ENCODE data around the gene SRC.

SRC gene

DNA sequence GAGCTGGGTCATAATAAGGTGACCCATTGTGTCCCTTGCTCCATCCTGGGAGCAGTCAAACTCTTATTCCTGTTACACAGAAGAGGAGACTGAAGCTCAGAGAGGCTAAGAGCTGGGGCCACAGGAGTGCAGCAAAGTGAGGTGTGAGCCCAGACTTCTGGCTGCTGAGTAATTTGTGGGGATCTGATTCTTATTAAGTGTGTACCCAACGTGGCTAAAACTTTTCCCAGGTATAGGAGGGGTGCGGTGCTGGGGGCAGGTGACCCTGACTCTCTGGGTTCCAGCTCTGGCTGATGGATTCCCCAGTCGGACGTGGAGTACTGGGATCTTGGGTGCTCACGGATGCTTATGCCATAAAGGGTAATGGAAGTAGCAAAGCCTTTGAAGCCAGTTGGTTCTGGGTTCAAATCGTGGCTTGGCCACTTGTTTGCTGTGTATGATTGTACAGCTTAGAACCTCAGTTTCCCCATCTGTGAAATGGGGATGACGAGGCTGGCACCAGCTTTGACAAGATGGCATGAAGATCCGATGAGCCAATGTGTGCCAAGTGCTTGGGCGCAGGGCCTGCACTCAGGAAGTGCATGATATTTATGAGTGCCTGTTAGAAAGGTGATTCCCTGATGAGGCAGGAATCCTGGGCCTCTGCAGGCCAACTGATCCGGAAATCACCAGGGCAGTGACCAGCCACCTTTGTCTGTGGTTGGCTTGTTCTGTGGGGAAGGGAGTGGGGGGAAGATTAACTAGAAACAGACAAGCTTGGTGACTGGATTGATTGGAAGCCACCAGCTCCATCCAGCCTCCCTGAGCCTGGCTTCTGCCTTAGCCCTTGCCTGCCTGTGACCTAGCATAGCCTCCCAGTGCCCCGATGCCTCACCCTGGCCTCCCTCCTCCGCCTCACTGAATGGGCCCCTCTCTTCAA is 6.0 kb downstream of the SRC start:
- no peak for DNase-seq

DNA sequence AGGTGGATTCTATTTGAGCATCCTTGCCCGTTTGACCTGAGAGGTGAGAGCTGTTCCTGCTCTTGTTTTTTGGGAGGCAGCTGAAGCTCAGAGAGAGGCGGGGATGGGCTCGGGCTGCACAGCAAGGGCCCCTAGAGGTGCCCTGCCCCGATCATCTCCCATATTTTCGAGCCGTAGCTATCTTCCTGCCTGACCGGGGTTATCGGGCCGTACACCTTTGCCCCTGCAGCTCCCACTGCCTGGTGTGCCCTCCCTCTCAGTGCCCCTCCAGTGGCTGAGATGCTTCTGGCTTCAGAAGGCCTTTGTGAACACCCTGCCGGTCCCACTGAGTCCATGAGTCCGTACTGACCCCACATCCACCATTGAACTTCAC is 6.7 kb downstream of the SRC start:
- DNase-seq = no peak

DNA sequence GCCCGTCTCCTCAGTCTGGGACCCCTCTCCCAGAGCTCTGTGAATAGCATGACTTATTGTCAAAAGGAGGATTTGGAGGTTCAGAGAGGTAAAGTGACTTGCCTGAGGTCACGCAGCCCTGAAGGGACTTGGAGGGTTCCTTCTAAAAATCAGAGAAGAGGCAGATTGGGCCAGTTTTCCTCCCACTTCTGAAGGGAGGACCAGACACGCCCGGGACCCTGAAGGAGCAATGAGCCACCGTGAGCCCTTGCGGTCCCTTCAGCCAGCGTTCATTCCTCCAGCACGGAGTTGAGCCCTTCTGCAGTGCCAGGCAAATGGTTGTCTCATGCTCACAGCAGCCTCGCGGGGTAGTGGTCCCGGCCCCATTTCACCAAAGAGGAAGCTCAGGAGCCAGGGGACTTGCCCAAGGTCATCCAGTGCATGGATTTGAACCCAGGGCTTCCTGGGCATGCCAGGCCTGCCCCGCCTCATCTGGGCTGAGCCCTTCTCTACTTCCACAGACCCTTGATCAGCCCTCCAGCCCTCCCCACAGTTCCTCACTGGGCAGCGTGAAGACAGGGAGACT is 7.4 kb downstream of the SRC start:
- DNase-seq = no peak

DNA sequence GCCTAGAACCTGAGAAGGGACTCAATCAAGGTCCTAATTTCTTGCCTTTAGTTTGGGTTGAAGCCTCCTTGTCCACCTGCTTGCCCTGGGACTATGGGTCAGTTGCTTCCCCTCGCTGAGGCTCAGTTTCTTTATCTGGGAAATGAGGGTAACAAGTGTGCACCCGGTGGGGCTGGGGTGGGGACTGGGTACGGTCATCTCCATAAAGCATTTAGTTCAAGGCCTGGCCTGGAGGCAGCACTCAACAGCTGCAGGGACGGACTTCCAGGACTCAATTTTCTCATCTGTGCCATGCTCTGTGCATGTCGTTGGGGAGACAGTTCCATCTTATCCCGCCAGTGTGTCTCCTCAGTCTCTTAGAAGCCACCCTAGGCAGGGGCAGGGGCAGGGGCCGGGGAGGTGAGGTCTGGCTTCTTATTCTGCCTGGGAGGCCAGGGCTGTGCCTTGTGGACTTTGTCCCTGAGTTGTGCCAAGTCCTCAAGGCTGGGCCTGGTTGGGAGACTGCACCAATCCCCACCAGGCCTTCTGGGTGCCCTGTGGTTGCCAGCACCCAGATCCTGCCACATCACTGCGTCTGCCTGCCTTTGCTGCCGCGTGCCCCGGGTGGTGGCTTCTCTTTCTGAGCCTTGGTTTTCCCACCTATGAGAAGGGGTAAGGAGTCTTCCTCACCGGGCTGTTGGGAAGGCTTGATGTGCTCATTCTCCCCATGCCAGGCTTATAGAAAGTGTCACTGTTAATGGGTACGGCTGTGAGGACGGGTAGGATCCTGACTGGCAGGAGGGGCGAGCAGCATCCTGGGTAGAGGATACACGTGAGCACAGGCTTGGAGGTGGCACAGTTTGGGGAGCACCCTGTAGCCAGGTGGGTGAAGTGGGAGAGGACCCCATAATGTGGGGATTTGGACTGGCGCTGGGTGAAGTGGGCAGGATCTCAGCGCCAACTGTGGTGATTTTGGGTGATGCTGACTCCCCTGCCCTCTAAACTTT is 8.6 kb downstream of the SRC start:
- no peak for DNase-seq

DNA sequence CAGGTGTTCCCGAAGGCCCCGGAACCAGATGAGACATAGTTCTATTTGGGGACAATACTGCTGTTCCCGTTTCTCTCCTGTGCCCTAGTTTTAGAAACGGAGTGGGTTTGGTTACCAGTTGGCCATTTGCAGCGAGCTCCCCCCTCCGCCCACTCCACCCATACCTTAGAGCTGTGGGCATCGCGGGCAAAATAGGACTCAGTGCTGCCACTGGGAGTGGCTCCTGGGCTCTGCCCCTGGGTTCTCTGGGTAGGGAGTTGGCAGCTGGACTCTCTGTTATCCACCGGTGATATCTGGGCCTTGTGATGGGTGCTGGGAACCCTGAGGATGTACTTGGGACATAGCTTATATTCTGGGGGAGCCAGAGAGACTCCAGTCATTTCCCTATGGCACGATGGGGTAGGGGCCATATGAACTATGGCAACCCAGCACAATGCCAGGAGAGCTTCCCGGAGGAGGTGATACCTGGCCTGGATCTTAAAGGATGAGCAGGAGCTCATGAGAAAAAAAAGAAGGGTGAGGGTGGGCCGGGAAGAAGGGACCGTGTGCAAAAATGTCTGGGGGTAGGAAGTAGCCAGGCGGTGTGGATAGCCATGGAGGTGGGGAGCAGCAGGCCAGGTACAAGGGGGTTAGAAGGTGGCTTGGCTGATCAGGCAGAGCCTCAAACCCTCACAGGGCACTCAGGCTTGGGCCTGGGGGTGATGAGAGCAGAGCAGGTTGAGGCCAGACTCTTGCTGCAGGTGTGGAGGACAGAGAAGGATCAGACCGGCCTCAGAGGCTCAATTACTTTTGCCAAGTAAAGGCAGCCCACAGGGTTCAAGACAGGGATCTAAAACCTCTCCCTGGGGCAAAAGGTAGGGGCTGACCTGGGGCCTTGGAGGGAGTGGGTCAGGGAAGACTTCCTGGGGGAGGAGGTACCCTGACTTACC is 9.6 kb downstream of the SRC start:
- DNase-seq = no peak

DNA sequence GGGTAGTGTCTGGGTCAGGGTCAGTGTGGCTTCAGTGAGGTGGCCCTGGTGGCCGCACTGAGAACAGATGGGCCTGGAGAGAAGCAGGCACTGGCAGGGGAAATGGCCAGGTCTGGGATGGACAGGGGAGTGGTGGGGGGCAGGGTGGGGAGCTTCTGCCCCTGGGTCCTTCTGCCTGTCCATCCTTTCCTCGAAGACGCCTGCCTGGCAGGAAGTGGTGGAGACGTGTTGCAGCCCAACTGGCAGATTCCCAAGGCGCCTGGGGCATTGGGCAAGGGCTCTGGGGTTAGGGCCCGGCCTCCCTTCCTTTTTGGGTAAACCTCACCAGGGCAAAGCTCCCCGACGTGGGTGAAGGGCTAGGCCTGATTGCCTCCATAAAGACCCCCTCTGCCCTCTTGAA is 10.4 kb downstream of the SRC start:
- DNase-seq = no peak

DNA sequence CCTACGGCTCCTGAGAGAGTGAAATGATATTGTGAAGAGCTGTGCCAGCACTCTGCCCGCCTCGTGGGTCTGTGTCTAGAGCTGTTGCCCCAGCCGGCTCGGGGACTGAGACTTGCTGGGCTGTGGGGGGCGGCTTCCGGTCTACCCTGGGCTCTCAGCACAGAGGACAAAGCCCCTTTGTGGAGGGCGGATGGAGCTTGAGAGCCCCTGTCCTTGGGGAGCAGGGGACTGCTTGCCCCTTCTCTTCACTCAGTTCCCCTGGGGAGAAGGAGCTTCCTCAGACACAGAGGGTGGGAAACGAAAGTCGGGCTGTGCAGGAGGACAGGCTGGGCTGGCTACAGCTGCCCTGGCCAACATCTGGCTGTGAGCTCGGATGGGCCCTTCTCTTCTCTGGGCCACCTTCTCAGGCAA is 11.0 kb downstream of the SRC start:
- no peak for DNase-seq

DNA sequence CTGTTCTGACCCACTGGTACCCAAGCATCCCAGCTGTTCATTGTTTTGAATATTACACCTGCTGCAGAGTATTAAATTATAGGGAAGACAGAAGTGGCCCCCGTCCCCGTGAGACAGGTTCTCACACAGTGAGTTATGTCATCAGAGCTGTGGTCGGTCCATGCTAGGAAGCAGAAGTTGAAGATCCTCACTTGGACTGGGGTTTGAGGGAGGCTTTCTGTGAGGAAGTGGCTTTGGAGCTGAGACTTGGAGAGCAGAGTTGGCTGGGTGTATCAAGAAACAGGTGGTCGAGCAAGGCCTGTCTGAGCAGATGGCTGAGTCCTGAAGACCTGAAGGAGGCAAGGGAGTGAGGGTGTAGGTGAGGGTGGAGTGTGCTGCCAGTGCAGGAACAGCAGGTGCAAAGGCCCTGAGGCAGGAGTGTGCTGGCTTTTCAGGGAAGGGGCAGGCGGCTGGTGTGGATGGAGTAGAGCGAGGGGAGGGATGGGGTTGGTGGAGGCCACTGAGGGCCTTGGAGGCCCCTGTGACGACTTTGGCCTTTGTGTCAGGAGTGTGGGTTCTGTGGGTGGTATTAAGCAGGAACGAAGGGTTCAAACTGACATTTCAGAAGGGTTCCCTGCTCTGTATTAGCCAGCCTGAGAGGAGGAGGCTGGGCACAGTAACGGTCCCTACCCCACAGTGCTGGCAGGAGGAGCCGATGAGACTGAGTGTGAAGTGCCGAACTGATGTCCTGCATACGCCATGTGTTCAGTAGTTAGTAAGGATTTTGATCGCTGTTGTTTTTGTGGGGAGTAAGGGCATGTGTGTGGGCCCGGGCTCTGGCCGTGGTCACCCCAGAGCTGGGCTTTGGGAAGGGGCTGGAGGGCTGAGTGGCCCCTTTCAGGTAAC is 11.8 kb downstream of the SRC start:
- DNase-seq = no peak

DNA sequence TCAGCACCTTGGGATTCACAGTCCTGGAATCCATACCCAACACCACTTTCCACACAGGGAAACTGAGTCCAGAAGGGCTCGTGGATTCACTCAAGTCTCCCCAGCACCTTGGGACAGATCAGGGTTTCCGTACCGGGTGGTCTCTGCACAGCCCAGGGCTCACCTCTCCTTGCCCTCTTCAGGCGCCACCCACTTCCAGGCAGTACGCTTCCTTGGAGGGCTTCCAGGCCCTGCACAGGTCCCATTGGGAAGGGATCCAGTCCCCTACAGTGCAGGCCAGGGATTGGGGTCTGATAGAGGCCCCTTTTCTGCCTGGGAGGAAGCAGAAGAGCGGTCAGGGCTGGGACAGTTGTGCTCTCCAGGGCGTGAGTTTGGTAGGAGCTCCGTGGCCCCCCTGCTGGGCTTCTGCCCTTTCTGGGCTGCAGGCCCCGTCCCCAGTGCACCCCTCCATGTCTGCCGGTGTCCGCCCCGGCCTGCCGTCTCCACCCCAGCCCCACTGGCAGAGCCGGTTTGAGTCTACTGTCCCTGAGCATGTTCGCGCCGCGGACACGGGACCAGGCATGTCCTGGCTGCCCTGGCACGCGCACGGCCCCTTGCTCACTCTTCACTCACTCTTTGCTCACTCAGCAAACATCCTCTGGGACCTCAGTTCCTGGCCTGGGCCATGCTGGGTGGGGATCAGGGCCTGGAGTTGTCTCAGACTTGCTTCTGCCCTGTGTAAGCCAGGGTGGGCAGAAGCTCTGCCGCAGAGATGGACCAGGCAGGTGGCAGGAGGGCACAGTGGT is 12.6 kb downstream of the SRC start:
- no peak for DNase-seq

DNA sequence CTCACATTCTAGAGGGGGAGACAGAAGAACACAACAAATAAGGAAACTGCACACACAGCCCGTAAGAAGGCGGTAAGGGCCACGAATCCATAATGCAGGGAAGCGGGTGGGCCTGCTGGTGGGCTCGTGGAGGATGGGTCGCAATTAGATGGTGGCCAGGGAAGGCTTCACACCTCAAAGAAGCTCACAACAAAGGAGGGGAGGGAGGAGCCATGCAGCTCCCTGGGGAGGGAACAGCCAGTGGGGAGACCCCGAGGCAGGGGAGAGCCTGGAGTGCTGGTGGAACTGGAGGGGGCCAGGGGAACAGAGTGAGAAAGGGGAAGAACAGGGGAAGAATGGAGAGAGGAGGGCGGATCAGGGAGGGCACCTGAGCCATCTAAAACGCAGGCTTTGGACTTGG is 13.4 kb downstream of the SRC start:
- no peak for DNase-seq

DNA sequence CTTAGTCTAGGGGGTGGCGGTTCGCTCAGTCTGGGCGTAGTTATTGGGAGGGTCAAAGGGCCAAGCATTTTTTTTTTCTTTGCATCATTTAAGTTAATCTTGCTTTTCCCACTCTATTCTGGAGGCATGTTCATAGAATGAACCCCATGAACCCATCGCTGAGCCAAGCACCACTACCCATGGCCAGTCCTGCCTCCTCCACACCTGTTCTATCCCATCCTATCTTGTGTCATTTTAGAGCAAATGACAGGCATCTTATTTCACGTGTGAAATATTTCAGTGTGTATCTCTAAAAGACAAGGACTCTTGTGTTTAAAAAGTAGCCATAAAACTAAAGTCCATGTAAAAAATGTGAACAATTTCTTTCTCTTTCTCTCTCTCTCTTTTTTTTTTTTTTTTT is 13.9 kb downstream of the SRC start:
- DNase-seq = no peak

DNA sequence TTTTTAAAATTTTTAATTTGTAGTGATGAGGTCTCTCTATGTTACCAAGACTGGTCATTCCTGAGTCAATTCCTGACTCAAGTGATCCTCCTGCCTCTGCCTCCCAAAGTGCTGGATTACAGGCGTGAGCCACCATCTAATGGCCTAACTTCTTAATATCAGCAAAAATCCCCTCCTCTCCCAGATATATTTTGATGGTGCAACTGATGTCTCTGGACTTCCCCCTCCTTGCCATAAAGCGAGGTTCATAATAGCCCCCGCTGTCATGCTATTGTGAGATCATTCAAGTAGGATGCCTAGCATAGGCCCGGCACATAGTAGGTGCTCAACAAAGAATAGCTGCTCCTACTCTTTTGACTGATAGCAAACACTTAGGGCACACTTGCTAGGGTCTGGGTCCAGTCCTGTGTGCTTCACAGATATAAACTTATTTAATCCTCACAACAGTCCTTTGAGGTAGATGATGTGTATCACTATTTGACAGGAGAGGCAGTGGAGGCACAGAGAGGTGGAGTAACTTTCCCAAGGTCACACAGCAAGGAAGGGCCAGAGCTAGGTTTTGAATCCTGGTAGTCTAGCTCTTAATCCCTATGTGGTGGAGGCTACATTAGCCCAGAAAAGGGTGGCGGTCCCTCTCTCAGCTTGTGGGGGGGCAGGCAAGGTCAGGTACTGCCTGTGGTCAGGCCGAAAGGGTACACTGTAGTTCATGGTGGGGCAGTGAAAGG is 14.6 kb downstream of the SRC start:
- no peak for DNase-seq

DNA sequence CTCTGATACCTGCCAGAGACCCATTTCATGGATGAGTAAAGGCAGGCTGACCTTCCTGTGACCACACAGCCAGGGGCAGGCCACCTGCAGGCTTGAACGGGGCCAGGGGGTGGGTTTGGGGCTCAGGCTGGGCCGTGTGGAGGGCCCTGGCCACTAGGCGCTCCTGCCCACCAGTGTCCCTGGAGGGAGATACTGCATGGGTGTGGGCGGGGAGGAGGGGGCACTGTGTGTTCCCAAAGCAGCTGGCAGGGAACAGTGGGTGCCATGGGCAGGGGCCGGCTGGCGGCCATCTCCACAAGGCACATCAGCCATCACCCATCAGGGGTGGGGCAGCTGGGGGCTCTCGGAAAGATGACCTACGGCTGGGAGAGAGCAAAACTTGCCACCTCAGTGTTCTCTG is 15.4 kb downstream of the SRC start:
- no peak for DNase-seq

DNA sequence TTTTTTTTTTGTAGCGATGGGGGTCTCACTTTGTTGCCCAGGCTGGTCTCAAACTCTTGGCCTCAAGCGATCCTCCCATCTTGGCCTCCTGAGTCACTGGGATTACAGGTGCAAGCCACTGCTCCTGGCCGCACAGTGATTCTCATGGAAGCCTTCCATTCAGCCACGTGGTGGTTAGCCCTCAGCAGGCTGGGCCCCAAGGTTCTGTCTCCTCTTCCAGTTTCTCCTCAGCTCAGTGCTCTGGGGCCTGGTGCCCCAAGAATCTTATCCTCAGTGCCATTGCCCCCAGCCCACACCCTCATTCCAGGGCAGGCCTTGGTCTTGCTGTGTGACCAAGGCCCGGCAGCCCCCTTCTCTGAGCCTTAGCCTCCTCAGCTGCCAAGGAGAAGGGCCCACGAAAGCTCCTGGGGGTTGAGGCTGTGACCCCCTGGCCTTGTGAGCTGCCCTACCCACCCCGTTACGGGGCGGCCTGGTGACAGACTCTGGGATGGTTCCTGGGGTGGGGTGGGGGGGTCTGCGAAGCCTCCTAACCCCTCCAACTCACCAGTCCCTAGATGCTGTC is 16.4 kb downstream of the SRC start:
- no peak for DNase-seq

DNA sequence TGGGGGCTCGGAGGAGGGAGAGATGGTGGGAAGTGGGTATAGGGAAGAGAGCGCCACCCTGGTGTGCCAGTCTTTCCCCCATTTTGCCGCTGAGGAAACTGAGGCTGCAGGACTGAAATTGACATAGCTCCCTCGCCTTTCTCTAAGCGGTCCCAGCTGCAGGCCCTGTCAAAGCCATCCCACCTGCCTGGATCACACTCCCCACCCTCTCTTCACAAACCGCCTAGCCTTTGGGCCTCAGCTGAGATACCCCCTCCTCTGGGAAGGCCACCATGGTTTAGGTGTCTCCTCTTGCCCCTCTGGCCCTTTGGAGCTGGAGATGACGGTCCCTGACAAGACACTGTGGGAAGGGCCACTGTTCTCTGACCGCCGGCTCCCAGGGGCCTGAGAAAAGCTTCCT is 16.9 kb downstream of the SRC start:
- DNase-seq = no peak

DNA sequence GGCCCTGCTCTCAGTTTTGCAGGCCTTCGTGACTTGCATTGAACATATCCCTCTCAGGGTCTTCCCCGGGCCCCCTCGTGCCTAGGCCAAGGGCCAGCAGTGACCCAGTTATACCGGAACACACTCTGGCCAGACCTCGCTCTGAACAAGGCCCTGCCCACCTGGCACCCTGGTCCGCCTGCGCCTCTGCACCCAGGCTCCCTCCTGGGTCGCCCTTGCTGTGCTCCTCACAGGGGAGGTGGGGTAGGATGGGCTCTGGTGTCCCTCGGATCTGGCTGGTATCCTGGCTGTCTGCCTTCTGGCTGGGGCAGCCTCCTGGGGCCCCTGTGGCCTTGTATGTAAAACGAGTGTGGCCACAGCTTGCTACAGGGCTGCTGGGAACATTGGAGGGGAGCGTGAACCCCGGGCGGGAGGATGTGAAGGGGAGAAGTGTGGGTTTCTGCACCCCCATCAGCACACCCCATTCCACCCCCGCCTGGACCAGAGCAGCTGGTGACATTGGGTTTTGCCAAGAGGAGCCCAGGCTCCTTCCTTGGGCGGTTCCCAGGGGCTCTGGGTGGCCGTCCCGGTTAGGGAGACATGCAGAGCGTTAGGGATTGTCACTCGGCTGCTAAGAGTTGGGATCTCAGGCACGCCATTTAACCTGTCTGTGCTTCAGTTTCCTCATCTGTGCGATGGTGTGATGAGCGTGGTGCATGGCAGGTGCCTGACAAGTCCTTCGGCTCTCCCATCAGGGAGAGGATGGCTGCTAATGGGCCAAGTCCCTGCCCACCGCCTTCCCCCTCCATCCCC is 17.5 kb downstream of the SRC start:
- DNase-seq = no peak

DNA sequence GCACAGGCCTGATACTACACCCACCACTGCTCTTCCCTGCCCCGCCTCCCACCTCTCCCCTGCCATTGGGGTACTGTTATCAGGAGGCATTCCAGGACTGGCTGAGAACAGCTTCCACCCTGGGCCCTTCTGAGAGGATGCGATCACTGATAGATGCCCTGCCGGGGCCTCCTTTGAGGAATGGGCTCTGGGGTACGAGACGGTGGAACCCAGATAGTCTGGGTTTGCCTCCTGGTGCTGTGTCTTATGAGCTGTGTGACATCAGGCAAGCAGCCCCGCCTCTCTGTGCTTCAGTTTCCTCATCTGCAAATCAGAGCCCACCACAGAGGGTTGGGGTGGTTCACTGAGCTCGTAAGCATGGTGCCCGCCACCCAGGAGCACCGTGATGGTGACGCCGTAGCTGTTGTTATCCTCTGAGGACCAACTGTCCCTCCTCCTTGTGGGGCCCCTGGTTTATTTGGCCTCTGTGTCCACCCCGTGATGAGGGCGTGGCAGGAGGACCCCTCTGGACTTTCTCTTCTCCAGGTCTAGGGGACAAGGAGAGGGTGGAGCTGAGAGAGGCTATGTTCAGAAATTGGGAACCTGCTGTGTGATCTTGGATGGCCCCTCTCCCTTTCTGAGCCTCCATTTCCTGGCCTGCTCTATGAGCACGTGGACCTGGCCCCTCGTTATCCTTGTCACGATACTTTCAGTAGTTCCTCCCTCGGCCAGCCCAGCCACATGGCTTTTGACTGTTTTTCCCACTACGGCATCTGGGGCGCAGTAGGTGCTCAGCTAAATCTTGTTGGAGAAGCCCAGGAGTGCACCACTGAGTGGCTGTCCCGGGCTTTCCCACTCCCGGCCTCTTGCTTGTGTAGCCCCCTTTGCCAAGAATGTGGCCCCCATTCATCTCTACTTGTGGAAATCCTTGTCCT is 18.3 kb downstream of the SRC start:
- DNase-seq = no peak

DNA sequence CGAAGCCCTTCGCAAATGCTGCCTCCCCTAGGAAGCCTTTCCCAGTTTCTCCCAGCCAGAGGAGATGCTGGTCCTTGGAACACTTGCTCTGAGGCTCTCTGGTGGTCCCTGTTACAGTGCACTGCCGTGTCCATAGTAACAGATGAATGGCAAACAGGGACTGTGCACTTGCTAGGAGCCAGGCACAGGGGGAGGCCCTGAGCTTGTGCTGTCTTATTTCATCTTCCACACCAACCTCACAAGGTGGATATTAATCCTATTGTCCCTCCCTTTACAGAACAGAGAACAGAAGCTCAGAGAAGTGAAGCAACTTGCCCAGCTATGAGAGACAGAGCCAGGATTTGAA is 19.0 kb downstream of the SRC start:
- no peak for DNase-seq
